Sigmoid colon (tissue), 4 donors: ENCODE results near the gene GRM5.
"Not testable (repeated sequence)": the region's sequence is repeated elsewhere in the genome, so short reads cannot be mapped to it uniquely, and the experiment has no call there.

ENCODE experiments used
- EP300 ChIP-seq, 4 donors: sonication (generic); formaldehyde crosslinking; IDR thresholded peaks; one replicate each; pipeline ENCODE4 v1.6.1; 2017; ENCODE audit warnings: antibody characterized with exemption in 4 of 4
- POLR2A ChIP-seq, 2 donors: fragments of 450-650 bp; IDR thresholded peaks; one replicate each; pipeline ENCODE4 v1.6.1; 2016; ENCODE audit warnings: antibody characterized with exemption in 2 of 2, mild to moderate bottlenecking in 2 of 2, moderate library complexity in 2 of 2
- TF ChIP-seq, protein P1 (sequence below), 4 experiments: fragments of 450-650 bp in 3 of 4; fragments of 200-600 bp in 1 of 4; IDR thresholded peaks; one replicate each; pipeline ENCODE4 v1.5.1; 2016 to 2019; ENCODE audit warnings: antibody characterized with exemption in 4 of 4, mild to moderate bottlenecking in 3 of 4, moderate library complexity in 2 of 4

DNA sequence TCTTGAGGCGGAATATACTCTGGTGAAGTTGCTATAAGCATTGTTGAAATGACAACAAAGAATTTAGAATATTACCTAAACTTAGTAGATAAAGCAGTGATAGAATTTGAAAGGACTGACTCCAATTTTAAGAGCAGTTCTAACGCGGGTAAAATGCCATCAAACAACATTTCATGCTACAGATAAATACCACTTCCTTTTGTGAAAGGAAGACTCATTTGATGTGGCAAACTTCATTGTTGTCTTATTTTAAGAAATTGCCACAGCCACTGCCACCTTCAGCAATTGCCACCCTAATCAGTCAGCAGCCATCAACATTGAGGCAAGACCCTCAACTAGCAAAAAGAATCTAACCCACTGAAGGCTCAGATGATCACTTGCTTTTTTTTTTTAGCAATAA, 220.8 kb downstream of the GRM5 start:
- TF ChIP-seq, protein P1, sequence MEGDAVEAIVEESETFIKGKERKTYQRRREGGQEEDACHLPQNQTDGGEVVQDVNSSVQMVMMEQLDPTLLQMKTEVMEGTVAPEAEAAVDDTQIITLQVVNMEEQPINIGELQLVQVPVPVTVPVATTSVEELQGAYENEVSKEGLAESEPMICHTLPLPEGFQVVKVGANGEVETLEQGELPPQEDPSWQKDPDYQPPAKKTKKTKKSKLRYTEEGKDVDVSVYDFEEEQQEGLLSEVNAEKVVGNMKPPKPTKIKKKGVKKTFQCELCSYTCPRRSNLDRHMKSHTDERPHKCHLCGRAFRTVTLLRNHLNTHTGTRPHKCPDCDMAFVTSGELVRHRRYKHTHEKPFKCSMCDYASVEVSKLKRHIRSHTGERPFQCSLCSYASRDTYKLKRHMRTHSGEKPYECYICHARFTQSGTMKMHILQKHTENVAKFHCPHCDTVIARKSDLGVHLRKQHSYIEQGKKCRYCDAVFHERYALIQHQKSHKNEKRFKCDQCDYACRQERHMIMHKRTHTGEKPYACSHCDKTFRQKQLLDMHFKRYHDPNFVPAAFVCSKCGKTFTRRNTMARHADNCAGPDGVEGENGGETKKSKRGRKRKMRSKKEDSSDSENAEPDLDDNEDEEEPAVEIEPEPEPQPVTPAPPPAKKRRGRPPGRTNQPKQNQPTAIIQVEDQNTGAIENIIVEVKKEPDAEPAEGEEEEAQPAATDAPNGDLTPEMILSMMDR (IDR thresholded peaks at IDR 0.05), result not testable (repeated sequence)
- TF ChIP-seq EP300, POLR2A (IDR thresholded peaks at IDR 0.05): not testable (repeated sequence)
